ENCODE results near the gene GLT1D1. TPM values are rescaled to one million over a fixed set of nuclear protein-coding genes. Genes with fewer than 3 reads are reported as not detected.

Gene GLT1D1
- total RNA-seq, 1 donor from 2014 or later = 6.5 TPM

GRCh38 chr12:128920468-128920867 is 67.2 kb downstream of the GLT1D1 start:
- DNase-seq (ENCODE audit: low spot score, unreplicated experiment) = no peak
- Mint-ChIP-seq H3K27me3 (no peaks in the 10 kb centered on the region), H3K27ac (no peak overlapping the region), H3K4me1 (ENCODE audit: low read depth) (peaks cover 3% of the 10 kb centered on the region), H3K9me3 (ENCODE audit: low read depth) (no peaks in the 10 kb centered on the region), H3K36me3 (ENCODE audit: insufficient read depth) (no peaks in the 10 kb centered on the region), H3K4me3 (ENCODE audit: low read depth) (no peak overlapping the region)
- no peak for TF ChIP-seq CTCF (IDR thresholded peaks at IDR 0.05; ENCODE audit: unreplicated experiment)

- H3K4me3 Mint-ChIP-seq (ENCODE audit: low read depth) = no peak overlapping the region
- H3K36me3 Mint-ChIP-seq (ENCODE audit: insufficient read depth) = no peaks in the 10 kb centered on the region
- no peaks in the 10 kb centered on the region for H3K9me3 Mint-ChIP-seq (ENCODE audit: low read depth)
- H3K27ac Mint-ChIP-seq = no peak overlapping the region
- no peak for TF ChIP-seq CTCF (IDR thresholded peaks at IDR 0.05; ENCODE audit: unreplicated experiment)
- peaks cover 5% of the 10 kb centered on the region for H3K4me1 Mint-ChIP-seq (ENCODE audit: low read depth)
- no peaks in the 10 kb centered on the region for H3K27me3 Mint-ChIP-seq
- DNase-seq (ENCODE audit: low spot score, unreplicated experiment) = no peak
Observed at GRCh38 chr12:128928361-128928760, 75.1 kb downstream of the GLT1D1 start.

- H3K27ac Mint-ChIP-seq = no peak overlapping the region
- no peak for TF ChIP-seq CTCF (IDR thresholded peaks at IDR 0.05; ENCODE audit: unreplicated experiment)
- no peaks in the 10 kb centered on the region for H3K27me3 Mint-ChIP-seq
- H3K4me1 Mint-ChIP-seq (ENCODE audit: low read depth) = peaks cover 5% of the 10 kb centered on the region
- no peaks in the 10 kb centered on the region for H3K36me3 Mint-ChIP-seq (ENCODE audit: insufficient read depth)
- no peak overlapping the region for H3K4me3 Mint-ChIP-seq (ENCODE audit: low read depth)
- DNase-seq (ENCODE audit: low spot score, unreplicated experiment) = no peak
- H3K9me3 Mint-ChIP-seq (ENCODE audit: low read depth) = no peaks in the 10 kb centered on the region
Observed at GRCh38 chr12:128929057-128929456, 75.8 kb downstream of the GLT1D1 start.

- no peak for DNase-seq (ENCODE audit: low spot score, unreplicated experiment)
- Mint-ChIP-seq H3K36me3 (ENCODE audit: insufficient read depth) (no peaks in the 10 kb centered on the region), H3K4me3 (ENCODE audit: low read depth) (no peak overlapping the region), H3K27ac (no peak overlapping the region), H3K4me1 (ENCODE audit: low read depth) (peaks cover 5% of the 10 kb centered on the region), H3K9me3 (ENCODE audit: low read depth) (no peaks in the 10 kb centered on the region), H3K27me3 (no peaks in the 10 kb centered on the region)
- no peak for TF ChIP-seq CTCF (IDR thresholded peaks at IDR 0.05; ENCODE audit: unreplicated experiment)
Observed at GRCh38 chr12:128930606-128931005, 77.3 kb downstream of the GLT1D1 start.

- Mint-ChIP-seq H3K27ac (no peak overlapping the region), H3K27me3 (peaks cover 2% of the 10 kb centered on the region), H3K9me3 (ENCODE audit: low read depth) (no peaks in the 10 kb centered on the region), H3K4me1 (ENCODE audit: low read depth) (peaks cover 5% of the 10 kb centered on the region), H3K36me3 (ENCODE audit: insufficient read depth) (no peaks in the 10 kb centered on the region), H3K4me3 (ENCODE audit: low read depth) (no peak overlapping the region)
- TF ChIP-seq CTCF (IDR thresholded peaks at IDR 0.05; ENCODE audit: unreplicated experiment) = no peak
- DNase-seq (ENCODE audit: low spot score, unreplicated experiment) = no peak
Observed at GRCh38 chr12:128932521-128932920, 79.2 kb downstream of the GLT1D1 start.

Data from progenitor cell of endocrine pancreas (in vitro differentiated cells).